AG08396 (cell line): ENCODE data around the gene OVOL2.
"Not testable (repeated sequence)": the region's sequence is repeated elsewhere in the genome, so short reads cannot be mapped to it uniquely, and the experiment has no call there.

ENCODE experiments used
- DNase-seq: peaks from one replicate; pipeline ENCODE4 v3.0.0; 2012; ENCODE audit warnings: low spot score, mixed read lengths

Gene OVOL2

DNA sequence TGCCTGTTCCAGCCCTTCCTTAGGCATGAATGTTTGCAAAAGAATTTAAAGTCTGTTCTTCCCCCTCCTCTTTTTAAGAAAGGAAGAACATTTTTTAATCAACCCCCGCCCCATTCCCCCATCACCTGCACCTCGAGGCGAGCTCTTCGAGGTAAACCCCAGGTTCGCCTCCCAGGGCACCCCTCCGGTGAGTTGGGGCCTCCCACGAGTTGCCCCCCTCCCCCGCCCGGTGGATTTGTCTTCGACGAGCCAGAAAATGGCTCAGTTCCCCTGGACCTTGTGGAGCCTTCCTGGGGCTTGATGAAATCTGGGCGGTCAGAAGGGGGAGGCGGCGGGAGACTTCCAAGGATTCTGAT lies 256 bp upstream of the OVOL2 start:
- DNase-seq: no peak

DNA sequence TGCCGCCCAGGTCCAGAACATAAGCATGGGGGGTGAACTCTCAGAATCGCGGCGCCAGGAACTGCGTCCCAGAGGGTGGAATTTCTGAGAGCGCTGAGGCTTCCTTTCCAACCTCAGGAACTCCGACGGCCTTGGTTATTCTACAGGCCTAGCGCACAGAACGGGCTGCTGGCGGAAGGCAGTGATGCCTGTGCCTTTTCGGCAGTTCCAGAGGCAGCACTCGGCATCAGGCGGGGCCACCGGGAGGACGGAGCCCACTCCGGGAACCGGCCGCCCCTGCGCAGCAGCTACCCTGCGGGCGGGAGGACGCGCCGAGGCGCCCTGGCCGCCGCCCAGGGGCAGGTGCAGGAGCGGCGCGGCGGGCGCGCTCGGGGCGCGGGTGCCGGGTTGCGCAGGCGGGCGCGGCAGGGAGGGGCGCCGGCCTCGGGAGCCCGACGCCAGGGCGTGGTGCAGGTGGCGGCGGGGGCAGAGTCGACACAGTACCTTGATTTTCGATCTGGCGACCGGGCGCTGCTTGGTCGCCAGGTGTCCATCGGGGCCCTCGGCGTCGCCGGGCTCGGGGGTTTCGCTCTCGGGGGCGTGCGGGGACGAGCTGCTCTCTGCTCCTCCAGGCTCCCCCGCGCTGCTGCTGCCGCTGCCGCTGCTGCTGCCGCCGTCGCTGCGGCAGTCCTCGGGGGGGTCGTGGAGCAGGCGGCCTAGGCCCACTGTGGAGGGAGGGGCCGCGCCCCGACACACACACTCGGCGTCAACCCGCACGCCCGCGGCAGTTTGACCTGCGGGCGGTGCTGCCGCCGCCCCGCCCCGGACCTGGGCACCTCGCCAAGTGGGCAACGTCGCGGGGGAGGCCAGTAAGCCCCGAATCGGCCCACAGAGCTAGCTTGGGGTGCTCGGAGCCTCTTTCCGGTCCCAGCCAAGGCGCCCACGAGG lies 1.3 kb downstream of the OVOL2 start:
- peak; percentile 26 for DNase-seq

DNA sequence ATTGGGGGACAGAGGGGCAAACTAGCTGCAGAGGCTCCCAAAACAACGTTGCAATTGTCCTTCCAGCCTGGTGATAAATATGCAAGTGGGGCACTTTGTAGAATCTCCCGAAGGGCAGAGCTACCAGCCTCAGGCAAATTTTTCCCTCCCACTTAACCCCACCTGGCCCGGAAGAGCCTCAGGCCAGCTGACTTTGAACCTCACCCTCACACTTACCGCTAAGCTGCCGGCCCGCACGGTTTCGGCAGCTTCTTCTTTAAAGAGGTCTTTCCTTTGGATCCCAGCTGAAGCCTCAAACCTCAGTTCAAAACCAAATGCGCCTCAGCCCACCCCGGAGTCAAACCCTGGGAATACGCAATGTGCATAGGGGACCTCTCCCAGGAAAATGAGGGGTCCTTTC lies 2.5 kb downstream of the OVOL2 start:
- no peak for DNase-seq

- no peak for DNase-seq
Measured at GRCh38 chr20:18052856-18053255, 4.9 kb downstream of the OVOL2 start.

DNA sequence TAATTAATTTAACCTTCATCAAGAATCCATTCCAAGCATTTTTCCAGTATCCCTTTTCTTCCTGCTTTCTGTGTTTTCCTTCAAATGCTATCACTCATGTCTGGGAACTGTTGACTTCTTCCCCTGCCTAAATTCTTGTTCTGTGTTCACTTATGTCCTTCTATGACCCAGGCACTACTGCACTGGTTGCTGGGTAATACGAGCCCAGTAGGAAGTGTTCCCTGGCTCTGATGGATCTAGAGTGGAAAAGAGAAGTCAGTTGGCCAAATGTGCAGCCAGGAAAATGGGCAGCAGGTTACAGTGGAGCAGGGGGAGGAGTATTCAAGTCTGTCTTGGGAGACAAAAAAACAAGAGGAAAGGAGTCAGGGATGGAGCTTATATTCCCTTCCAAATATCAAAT lies 7.1 kb downstream of the OVOL2 start:
- no peak for DNase-seq

DNA sequence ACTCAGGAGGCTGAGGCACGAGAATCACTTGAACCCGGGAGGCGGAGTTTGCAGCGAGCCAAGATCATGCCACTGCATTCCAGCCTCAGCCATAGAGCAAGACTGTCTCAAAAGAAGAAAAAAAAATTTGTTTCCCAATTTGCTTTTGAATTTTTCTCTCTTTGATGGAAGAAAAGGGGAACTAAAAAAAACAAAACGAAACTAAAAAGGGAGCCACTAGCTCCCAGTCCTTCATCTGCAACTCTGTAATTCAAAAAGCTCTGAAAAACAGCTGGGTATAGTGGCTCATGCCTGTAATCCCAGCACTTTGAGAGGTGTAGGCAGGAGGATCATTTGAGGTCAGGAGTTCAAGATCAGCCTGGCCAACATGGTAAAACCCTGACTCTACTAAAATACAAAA lies 9.5 kb downstream of the OVOL2 start:
- DNase-seq: no peak

DNA sequence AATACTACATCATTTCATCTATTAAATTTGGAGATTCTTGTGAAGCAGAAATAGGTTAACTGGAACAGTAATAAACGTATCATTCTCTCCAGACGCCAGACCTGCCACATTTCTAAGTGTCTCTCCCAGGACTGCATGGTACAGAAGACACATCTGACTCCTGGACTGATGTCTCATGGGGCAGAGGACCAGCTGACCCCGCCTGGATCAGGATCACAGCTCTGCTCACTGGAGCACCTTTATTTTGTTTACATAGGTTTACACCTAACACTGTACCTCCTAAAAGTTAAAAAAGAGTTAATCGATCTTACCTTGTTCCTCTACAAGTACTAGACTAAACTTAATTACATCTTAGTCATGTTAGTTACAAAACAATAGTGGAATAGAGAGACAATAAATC lies 11.2 kb downstream of the OVOL2 start:
- DNase-seq: no peak

- no peak for DNase-seq
Measured at GRCh38 chr20:18042229-18042628, 15.5 kb downstream of the OVOL2 start.

DNA sequence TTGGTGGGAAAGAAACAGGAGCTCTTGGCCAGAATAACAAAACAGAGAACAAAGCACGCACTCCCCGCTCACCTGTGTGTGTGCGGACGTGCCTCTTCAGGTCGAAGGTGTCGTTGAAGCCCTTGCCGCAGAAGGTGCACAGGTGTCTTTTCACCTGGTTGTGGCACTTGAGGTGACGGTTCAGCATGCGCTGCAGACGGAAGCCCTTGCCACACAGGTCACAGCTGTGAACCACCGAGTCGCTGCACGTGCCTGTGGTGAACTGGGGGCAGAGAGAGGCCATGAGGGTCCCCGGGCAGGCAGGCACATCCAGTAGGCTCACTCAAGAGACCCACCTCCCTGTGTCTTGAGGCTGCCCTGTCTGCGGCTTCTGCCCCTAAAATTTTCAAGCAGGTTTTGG lies 16.3 kb downstream of the OVOL2 start:
- no peak for DNase-seq

DNA sequence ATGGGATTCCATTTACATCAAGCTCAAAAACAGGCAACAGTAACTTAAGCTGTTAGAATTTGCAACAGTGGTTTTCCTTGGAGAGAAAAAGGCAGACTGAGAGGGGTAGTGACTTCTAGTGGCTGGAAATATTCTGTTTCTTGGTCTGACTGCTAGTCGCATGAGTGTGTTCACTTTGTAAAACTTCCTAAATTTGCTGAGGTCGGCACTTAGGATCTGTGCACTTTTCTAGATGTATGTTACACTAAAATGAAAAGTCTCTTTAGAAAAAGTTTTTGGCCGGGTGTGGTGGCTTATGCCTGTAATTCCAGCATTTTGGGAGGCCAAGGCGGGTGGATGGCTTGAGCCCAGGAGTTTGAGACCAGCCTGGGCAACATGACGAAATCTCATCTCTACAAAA lies 18.7 kb downstream of the OVOL2 start:
- no peak for DNase-seq

DNA sequence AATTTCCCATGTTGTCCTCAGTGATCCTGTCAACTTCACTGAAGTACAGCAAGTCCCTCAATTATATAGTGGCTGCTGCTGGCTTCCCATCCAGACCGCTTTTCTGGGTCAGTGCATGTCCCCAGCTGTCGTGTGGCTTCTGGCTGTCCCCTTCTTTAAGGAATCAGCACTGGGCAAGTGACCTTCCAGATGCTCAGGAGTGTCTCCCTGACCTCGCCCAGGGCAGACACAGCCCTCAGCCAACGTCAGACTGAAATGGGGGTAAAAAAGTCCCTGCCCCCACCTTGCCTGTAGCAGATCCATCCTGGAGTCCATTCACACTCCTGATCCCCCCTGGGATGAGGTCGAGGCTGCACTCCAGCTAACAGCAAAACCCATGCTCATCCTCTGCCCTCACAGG lies 23.7 kb downstream of the OVOL2 start:
- DNase-seq: no peak

DNA sequence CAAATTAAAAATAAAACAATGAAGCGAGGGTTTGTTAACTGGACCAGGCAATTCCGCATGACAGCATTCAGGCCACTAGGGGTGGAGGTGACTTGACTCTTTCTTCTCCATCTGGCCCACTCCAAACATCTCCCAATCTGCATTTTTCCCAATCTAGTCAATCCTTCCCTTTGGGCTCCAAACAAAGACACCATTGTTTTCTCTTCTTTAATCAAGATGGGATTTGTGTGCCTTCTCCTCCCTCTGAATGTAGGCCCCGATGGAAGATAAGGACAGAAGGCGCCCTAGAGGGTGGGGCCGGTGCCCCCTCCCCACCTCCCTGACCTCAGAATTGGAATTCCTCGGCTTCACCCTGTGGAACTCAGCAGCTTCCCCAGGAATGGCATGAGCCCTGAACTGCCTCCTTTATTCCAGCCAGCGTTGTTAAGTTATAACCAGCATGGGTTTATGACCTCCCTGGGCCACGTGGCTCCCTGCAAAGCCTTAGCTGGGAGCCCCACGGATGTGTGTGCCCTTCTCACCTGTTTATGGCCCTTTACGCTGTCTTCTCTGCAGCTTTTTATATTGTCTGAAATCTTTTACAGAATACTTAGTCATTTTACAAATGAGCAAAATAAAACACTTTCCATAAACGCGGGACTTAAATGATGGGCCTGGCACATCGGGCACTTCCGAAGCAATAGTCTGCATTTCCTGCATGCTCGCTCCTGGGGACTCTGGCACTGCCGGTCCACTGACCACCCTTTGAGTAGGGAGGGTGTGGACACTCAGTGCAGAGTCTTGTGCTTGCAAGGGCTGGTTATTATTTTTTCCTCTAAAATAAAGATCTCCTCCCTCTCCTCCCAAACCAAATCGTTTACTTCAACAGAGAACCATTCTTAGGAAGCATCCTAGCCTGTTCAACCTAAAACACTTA lies 24.5 kb downstream of the OVOL2 start:
- DNase-seq: no peak

- DNase-seq: no peak
Measured at GRCh38 chr20:18031888-18032509, 25.7 kb downstream of the OVOL2 start.

- DNase-seq: no peak
Measured at GRCh38 chr20:18031050-18031449, 26.7 kb downstream of the OVOL2 start.

GRCh38 chr20:18030020-18030419 lies 27.7 kb downstream of the OVOL2 start:
- DNase-seq: no peak

- not testable (repeated sequence) for DNase-seq
Measured at GRCh38 chr20:18027011-18027410, 30.7 kb downstream of the OVOL2 start.

DNA sequence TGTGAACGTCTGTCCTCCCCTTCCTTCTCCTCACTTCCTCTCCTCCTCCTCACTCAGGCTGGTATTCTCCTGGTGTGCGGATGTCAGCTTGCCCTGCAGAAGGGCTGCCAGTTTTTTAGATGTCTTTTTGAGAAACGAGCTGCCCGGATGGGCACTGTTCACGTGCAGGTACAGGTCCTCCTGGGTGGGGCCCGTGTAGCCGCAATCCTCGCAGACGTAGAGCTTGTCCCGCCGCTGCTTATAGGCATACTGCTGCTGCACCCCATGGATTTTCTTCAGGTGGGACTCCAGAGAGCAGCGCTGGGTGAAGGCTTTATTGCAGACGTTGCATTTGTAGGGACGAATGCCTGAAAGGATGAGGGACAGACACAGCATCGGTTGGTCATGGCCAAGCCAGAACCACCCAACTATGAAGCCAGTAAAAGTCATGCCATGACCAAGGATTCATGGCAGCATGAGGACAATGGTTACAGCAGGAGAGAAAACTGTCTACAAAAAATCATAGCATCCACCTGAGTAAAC lies 33.0 kb downstream of the OVOL2 start:
- no peak for DNase-seq

GRCh38 chr20:18020931-18021330 lies 36.8 kb downstream of the OVOL2 start:
- no peak for DNase-seq

- DNase-seq: peak; percentile 56
Measured at GRCh38 chr20:18019068-18019467, 38.6 kb downstream of the OVOL2 start.

DNA sequence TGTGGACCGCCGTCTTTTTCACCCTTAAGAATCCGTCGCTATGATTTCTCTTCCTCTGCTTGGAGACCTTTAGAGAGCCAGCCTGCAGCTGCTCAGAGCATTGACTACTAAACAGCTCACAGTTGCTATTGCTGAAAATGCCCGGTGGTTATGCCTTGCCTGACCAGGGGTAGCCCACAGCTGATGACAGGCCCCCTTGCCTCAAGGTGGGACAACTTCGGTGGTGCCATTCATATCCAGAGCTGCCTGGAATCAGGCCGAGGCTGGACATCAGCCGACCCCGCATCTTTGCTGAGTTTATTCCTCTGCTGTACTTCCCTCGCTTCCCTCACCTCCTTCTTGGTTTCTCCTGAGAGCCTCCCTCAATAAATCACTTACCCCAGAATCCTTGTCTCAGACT lies 39.6 kb downstream of the OVOL2 start:
- DNase-seq: no peak

DNA sequence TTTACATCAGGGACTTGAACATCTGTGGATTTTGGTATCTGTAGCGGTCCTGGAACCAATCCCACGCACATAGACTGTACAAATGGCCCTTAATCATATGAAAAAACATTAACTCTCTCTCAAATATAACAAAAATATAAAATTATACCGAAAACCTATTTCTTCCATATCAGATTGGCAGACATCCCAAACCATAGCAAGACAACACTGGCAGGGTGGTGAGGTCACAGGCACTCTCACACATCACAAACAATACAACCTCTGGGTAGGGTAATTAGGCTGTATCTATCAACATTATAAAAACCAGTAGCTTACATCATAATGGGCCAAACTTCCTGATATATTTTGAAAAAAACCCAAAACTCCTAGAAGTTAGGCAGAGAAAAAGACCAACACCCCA lies 40.9 kb downstream of the OVOL2 start:
- DNase-seq: no peak

DNA sequence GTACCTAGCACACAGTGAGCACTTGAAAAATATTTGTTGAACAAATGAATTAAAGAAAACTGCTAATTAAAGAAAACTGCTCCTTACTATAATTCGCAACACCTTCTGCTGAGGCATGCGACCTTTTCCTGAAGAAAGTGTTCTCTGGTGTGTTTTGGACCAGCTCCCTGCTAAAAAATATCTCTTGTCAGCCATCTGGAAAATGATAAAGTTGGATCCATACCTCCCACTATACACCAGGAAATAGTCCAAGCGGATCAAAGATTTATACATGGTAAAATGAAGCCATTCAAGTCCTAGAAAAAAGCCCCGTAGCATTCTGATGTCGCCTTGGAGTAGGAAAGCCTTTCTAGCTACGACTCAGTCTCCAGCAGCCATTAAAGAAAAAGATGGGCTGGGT lies 43.3 kb downstream of the OVOL2 start:
- DNase-seq: no peak
